Ovary (tissue), 9 donors: ENCODE measurements around the gene LDLR. TPM values are rescaled to one million over a fixed set of nuclear protein-coding genes. Genes with fewer than 3 reads are reported as not detected.

Experiments
- DNase-seq, 5 donors: peaks; one replicate each; pipeline ENCODE4 v3.0.0-alpha.2; 2019 to 2020
- H3K27ac ChIP-seq, 2 donors: fragments of 200-600 bp; one replicate each; pipeline versions ENCODE4 v1.5.1 to v1.8.0; 2019 to 2022
- H3K27me3 ChIP-seq: fragments of 200-600 bp; one replicate; pipeline ENCODE4 v1.8.0; 2022
- H3K36me3 ChIP-seq: fragments of 200-600 bp; sonication (generic); one replicate; pipeline ENCODE4 v1.5.1; 2019
- H3K4me1 ChIP-seq: one replicate; pipeline ENCODE4 v1.8.1; 2013; ENCODE audit warnings: mild to moderate bottlenecking, moderate library complexity; ENCODE audit not compliant: insufficient read depth
- H3K4me3 ChIP-seq: fragments of 200-600 bp; sonication (generic); one replicate; pipeline ENCODE4 v1.5.1; 2017
- H3K9me3 ChIP-seq, 2 donors: fragments of 200-600 bp in 1 of 2; sonication (generic) in 1 of 2; one replicate each; pipeline versions ENCODE4 v1.5.1 to v1.8.1; 2013 to 2019; ENCODE audit warnings: mild to moderate bottlenecking in 1 of 2, moderate library complexity in 1 of 2
- EP300 ChIP-seq: sonication (generic); formaldehyde crosslinking; IDR thresholded peaks from one replicate; pipeline ENCODE4 v1.6.1; 2017; ENCODE audit warnings: antibody characterized with exemption
- POLR2A ChIP-seq: fragments of 450-650 bp; IDR thresholded peaks from one replicate; pipeline ENCODE4 v1.6.1; 2017; ENCODE audit warnings: antibody characterized with exemption, mild to moderate bottlenecking, moderate library complexity
- WGBS, 3 donors: extraction: QIAGEN DNeasy Blood & Tissue Kit in 1 of 3; methylation state at CpG; one replicate each; pipeline versions ENCODE4 v1.1.5 to v1.1.7; 2013 to 2017; 5-methylcytosine and 5-hydroxymethylcytosine counted together
- intact Hi-C, 4 donors: fragments of 100-400 bp; cut with DNase I; formaldehyde crosslinking; loops; one replicate each; pipeline versions ENCODE4 v1.11.0 to v1.15.1; 2022 to 2023
- polyA plus RNA-seq, 2 donors: library from polyadenylated mRNA; stranded (reverse); fragments of 200-250 nt in 1 of 2; fragments of 350-450 nt in 1 of 2; fragmentation: Illumina TruSeq in 1 of 2; extraction: RNeasy Lipid Tissue Mini Kit (QIAGEN cat#74804) in 1 of 2; gene quantifications; one replicate each; pipeline ENCODE4 v1.2.3, GENCODE V29; 2013 to 2014
- total RNA-seq, 7 donors: library from RNA; depleted of rRNA in 2 of 7; stranded (reverse); fragments of >200 nt in 2 of 7; fragmentation: NEBNext Ultra II Directional in 3 of 7; extraction: Animal tissue kit (Norgen Biotek cat#: 25700) in 3 of 7; gene quantifications; one replicate each; pipeline versions ENCODE4 v1.1.0 to v1.2.4, GENCODE V29; 2016 to 2023
- TF ChIP-seq, protein P1 (sequence below), 3 donors: fragments of 450-650 bp in 2 of 3; fragments of 200-600 bp in 1 of 3; IDR thresholded peaks; one replicate each; pipeline versions ENCODE4 v1.5.1 to v1.8.0; 2016 to 2022; ENCODE audit warnings: antibody characterized with exemption in 3 of 3, mild to moderate bottlenecking in 1 of 3
- donor health status: DM: no; HTN: no; CAD: no; lungs with moderate emphysema.
- donor health status: DM: no; HTN: no; CAD: no.
- donor health status: Bipolar disorder and iron deficiency.
- donor health status: DM: yes; HTN: yes; CAD: no.
- donor health status: DM: no; HTN: no; CAD: no.
- donor health status: DM: yes; HTN: yes; CAD: no.

Gene LDLR
- total and polyA plus RNA-seq, 9 donors: 31.1 to 436 (median 141) TPM

GRCh38 chr19:11141937-11142527 is 52.8 kb downstream of the LDLR start:
- Histone ChIP-seq H3K36me3 (no peaks in the 10 kb centered on the region), H3K27me3 (no peaks in the 10 kb centered on the region), H3K4me1 (peaks cover 26% of the 10 kb centered on the region), H3K27ac (peak overlapping the region; percentile 94 to 97), H3K4me3 (no peak overlapping the region), H3K9me3 (no peaks in the 10 kb centered on the region)
- TF ChIP-seq EP300 (no peak), POLR2A (no peak)
- TF ChIP-seq, protein P1, sequence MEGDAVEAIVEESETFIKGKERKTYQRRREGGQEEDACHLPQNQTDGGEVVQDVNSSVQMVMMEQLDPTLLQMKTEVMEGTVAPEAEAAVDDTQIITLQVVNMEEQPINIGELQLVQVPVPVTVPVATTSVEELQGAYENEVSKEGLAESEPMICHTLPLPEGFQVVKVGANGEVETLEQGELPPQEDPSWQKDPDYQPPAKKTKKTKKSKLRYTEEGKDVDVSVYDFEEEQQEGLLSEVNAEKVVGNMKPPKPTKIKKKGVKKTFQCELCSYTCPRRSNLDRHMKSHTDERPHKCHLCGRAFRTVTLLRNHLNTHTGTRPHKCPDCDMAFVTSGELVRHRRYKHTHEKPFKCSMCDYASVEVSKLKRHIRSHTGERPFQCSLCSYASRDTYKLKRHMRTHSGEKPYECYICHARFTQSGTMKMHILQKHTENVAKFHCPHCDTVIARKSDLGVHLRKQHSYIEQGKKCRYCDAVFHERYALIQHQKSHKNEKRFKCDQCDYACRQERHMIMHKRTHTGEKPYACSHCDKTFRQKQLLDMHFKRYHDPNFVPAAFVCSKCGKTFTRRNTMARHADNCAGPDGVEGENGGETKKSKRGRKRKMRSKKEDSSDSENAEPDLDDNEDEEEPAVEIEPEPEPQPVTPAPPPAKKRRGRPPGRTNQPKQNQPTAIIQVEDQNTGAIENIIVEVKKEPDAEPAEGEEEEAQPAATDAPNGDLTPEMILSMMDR (IDR thresholded peaks at IDR 0.05): peak in 1 of 3 donors; percentile 22
- peak in 4 of 5 donors; percentile 48 to 62 (median 54) for DNase-seq
- WGBS, 3 donors: 53 to 59% (median 56%) methylated on average over 9 of the region's 9 CpGs
- intact Hi-C loops: no loop called here

DNA sequence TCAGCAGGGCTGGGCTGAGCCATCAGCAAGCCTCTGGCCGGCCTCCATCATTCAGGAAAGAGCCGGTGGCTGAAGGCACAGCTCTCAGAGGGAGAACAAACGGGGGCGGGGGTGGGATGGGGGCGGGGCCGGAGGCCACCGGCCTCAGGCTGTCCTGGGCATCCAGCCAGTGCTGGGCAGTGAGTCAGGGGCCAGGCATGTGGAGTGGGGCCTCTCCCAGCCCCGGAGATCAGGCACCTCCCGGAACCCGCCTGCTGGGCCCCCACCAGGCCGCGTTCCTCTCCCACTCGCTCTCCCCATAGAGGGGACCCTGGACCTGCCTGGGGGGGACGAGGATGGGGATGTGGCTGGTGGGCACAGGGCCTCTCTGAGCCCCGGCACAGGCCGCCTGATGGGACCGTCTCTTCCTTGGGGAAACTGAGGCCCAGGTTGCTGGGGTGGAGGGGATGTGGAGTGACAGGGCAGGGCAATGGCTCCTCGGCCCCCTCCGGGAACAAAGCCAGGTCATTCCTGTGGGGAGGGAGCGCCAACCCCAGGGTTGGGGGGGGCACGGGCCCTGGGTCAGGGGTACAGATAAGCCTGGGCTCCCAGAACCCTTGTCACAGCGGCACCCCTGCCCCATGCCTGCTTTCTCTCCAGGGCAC is 53.4 kb downstream of the LDLR start:
- H3K4me1 ChIP-seq: peaks cover 26% of the 10 kb centered on the region
- WGBS, 3 donors: 1 to 16% (median 2%) methylated on average over 6 to 22 of the region's 22 CpGs

DNA sequence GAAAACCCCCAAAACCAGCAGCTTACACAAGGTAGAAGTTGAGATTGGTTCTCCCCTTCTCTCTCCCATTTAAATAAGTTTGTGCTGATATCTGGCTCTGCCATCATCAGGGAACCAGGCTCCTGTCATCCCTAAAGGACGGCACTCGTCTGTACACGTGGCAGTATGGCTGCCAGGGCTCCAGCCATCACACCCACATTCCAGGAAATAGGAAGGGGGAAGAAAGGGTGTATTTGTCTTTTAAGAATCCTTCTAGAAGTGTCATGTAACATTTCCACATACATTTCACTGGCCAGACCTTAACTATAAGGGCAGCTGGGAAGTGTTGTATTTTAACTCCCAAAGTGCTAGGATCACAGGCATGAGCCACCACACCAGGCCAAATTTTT is 56.3 kb downstream of the LDLR start:
- H3K36me3 ChIP-seq: no peaks in the 10 kb centered on the region
- H3K4me1 ChIP-seq: peaks cover 14% of the 10 kb centered on the region
- no peak overlapping the region for H3K4me3 ChIP-seq
- TF ChIP-seq POLR2A: no peak
- TF ChIP-seq, protein P1 (IDR thresholded peaks at IDR 0.05): no peak
- H3K27ac ChIP-seq: peak overlapping the region in 1 of 2 donors; percentile 29
- WGBS, 3 donors: 93 to 97% (median 94%) methylated on average over 3 of the region's 3 CpGs
- intact Hi-C loops: no loop called here
- no peak for DNase-seq
- no peaks in the 10 kb centered on the region for H3K9me3 ChIP-seq
- H3K27me3 ChIP-seq: no peaks in the 10 kb centered on the region

More for the DNA sequence above, 53.4 kb downstream of the LDLR start:
- H3K27me3 ChIP-seq: no peaks in the 10 kb centered on the region
- peak overlapping the region; percentile 9 for H3K4me3 ChIP-seq
- no peaks in the 10 kb centered on the region for H3K36me3 ChIP-seq
- no peaks in the 10 kb centered on the region for H3K9me3 ChIP-seq
- TF ChIP-seq POLR2A (peak; percentile 4), EP300 (no peak)
- intact Hi-C loops: no loop called here
- peak; percentile 97 to 98 (median 98) for DNase-seq
- H3K27ac ChIP-seq: peak overlapping the region; percentile 94 to 97

DNA sequence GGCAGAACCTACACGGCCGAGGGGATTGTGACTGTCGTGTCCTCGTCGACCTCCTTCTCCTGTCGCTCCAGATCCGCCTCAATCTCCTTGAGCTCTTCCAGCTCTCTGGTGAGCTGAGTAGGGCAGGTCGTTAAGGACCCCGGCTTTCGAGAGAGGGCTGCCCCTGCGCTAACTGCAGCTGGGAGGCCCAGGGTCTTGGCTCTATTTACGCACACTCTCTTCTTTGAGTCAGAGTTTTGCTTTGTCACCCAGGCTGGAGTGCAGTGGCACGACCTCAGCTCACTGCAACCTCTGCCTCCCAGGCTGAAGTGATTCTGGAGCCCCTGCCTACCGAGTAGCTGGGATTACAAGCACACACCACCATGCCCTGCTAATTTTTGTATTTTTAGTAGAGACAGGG is 58.7 kb downstream of the LDLR start:
- Histone ChIP-seq H3K9me3 (no peaks in the 10 kb centered on the region), H3K27me3 (no peaks in the 10 kb centered on the region), H3K4me1 (peaks cover 8% of the 10 kb centered on the region), H3K36me3 (no peaks in the 10 kb centered on the region), H3K27ac (no peak overlapping the region), H3K4me3 (no peak overlapping the region)
- TF ChIP-seq, protein P1 (IDR thresholded peaks at IDR 0.05): no peak
- TF ChIP-seq POLR2A (no peak), EP300 (no peak)
- no peak for DNase-seq
- intact Hi-C loops: no loop called here
- 84 to 88% (median 87%) methylated on average over 14 of the region's 14 CpGs for WGBS, 3 donors

- no peak overlapping the region for H3K4me3 ChIP-seq
- 29 to 36% (median 31%) methylated on average over 7 of the region's 7 CpGs for whole genome bisulfite sequencing, 3 donors
- no peaks in the 10 kb centered on the region for H3K36me3 ChIP-seq
- no peak overlapping the region for H3K27ac ChIP-seq
- intact Hi-C loops: no loop called here
- peaks cover 6% of the 10 kb centered on the region for H3K4me1 ChIP-seq
- TF ChIP-seq, protein P1 (IDR thresholded peaks at IDR 0.05): no peak
- TF ChIP-seq POLR2A: no peak
- TF ChIP-seq EP300: no peak
- H3K27me3 ChIP-seq: no peaks in the 10 kb centered on the region
- DNase-seq: no peak
- H3K9me3 ChIP-seq: no peaks in the 10 kb centered on the region
Observed at GRCh38 chr19:11151181-11151580, 61.9 kb downstream of the LDLR start.
